Fibroblast of the aortic adventitia (primary cell): ENCODE measurements around the gene SCN8A. TPM values are rescaled to one million over a fixed set of nuclear protein-coding genes. Genes with fewer than 3 reads are reported as not detected.

Experiments used
- DNase-seq: peaks from one replicate; pipeline ENCODE4 v3.0.0-alpha.2; 2010; ENCODE audit warnings: low read depth
- H3K4me3 ChIP-seq: 2 replicates; pipeline ENCODE4 v1.5.1; 2011; ENCODE audit warnings: low read depth, mild to moderate bottlenecking, control low read depth, low read length, moderate library complexity
- CTCF ChIP-seq: IDR thresholded peaks from 2 replicates; pipeline ENCODE4 v1.5.1; 2011; ENCODE audit warnings: mild to moderate bottlenecking, low read length, control low read depth, inconsistent platforms; ENCODE audit not compliant: insufficient read depth
- total RNA-seq: library from RNA; depleted of rRNA; stranded (reverse); fragments of >200 nt; gene quantifications from 2 replicates; pipeline ENCODE4 v1.2.3, GENCODE V29; 2012; ENCODE audit warnings: low replicate concordance

SCN8A gene
- total RNA-seq, 1 donor: 7.9 TPM

- DNase-seq: peak; percentile 61
- no peak for TF ChIP-seq CTCF
- H3K4me3 ChIP-seq: no peak overlapping the region
Observed at GRCh38 chr12:51687614-51688013, 96.6 kb downstream of the SCN8A start.

GRCh38 chr12:51689983-51690382, 99.0 kb downstream of the SCN8A start:
- TF ChIP-seq CTCF: no peak
- no peak for DNase-seq
- H3K4me3 ChIP-seq: no peak overlapping the region

GRCh38 chr12:51692016-51692415, 101.0 kb downstream of the SCN8A start:
- no peak for TF ChIP-seq CTCF
- DNase-seq: no peak

GRCh38 chr12:51693569-51693968, 102.5 kb downstream of the SCN8A start:
- H3K4me3 ChIP-seq: no peak overlapping the region
- DNase-seq: no peak
- no peak for TF ChIP-seq CTCF

More at GRCh38 chr12:51692016-51692415, 101.0 kb downstream of the SCN8A start:
- H3K4me3 ChIP-seq: no peak overlapping the region

- DNase-seq: no peak
- TF ChIP-seq CTCF: no peak
Observed at GRCh38 chr12:51694146-51694545, 103.1 kb downstream of the SCN8A start.

GRCh38 chr12:51695241-51696010, 104.4 kb downstream of the SCN8A start:
- DNase-seq: no peak
- H3K4me3 ChIP-seq: no peak overlapping the region
- no peak for TF ChIP-seq CTCF

More at GRCh38 chr12:51694146-51694545, 103.1 kb downstream of the SCN8A start:
- H3K4me3 ChIP-seq: no peak overlapping the region
